ENCODE measurements around the gene EIF4EBP2.

DNA sequence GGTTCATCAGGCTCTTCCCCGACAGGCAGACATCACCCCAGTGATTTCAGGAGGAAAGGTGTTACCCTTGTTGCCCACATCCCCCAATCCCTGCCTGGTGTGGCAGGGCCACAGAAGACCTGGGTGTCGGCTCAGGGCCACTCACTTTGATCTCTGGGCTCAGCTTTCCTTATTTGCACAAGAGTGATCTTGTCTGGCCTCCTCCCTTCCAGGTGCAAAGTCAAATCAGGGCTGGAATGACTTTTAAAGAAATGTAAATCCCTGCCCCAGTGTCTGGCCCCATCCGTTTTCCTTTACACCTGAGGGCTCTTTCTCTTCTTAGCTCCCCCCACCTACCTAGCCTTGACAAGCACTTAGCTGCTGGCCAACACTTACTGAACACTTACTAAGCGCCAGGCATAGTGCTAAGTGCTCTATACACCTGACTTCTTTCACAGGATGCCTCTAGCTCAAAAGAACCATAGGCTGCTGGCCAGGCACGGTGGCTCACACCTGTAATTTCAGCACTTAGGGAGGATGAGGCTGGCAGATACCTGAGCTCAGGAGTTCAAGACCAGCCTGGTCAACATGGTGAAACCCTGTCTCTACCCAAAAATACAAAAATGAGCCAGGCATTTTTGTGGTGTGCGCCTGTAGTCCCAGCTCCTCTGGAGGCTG lies 38.5 kb downstream of the EIF4EBP2 start:
- TF ChIP-seq EZH2phosphoT487 (IDR thresholded peaks at IDR 0.05; ENCODE audit: insufficient read depth, low read depth), result no peak
- TF ChIP-seq EZH2 (IDR thresholded peaks at IDR 0.05; ENCODE audit: insufficient read depth, poor library complexity, severe bottlenecking), result no peak

Data from GM23248 (cell line).